Prostate gland (tissue), 2 donors: Measurements from ENCODE around the gene HECTD1.

Source experiments
- CTCF ChIP-seq, 4 experiments: fragments of 200-600 bp in 2 of 4; fragments of 450-650 bp in 2 of 4; sonication (generic) in 2 of 4; IDR thresholded peaks; 1 replicate in 3 of 4; 2 replicates in 1 of 4; pipeline ENCODE4 v1.5.1; 2016 to 2019; ENCODE audit warnings: antibody characterized with exemption in 4 of 4, mild to moderate bottlenecking in 2 of 4, moderate library complexity in 2 of 4
- POLR2A ChIP-seq: fragments of 450-650 bp; IDR thresholded peaks from one replicate; pipeline ENCODE4 v1.6.1; 2016; ENCODE audit warnings: antibody characterized with exemption, mild to moderate bottlenecking

GRCh38 chr14:31190717-31191263 is 16.8 kb downstream of the HECTD1 start:
- TF ChIP-seq CTCF (IDR thresholded peaks at IDR 0.05) (no peak), POLR2A (no peak)
